HG03575 (cell line): ENCODE measurements around the gene BCKDHB.
"Not testable (repeated sequence)": the region's sequence is repeated elsewhere in the genome, so short reads cannot be mapped to it uniquely, and the experiment has no call there.

ENCODE experiments used
- ATAC-seq: cut with Tn5 transposase; IDR thresholded peaks from one replicate; pipeline ENCODE4 v1.9.1; 2021; ENCODE audit not compliant: unreplicated experiment, insufficient number of reproducible peaks, low FRiP score; ENCODE audit errors: extremely low read depth

BCKDHB gene

DNA sequence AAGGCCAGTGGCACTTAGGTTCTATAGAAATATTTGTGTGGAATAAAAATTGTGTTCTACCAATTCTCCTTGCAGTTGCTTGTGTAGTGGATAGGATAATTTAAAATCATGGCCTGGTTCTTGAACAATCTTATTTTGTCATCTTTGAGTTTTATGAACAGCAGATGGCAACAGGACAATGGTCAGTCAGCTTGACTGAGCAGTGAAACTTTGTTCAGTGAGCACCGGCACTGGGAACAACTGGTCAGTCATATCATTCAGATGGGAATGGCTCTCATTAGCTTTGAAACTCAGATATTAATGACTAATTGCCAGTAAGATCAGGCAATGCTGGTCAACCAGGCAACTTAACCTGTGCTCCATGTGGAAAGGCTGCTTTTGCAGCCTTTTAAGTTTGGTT lies 129.2 kb downstream of the BCKDHB start:
- no peak for ATAC-seq

DNA sequence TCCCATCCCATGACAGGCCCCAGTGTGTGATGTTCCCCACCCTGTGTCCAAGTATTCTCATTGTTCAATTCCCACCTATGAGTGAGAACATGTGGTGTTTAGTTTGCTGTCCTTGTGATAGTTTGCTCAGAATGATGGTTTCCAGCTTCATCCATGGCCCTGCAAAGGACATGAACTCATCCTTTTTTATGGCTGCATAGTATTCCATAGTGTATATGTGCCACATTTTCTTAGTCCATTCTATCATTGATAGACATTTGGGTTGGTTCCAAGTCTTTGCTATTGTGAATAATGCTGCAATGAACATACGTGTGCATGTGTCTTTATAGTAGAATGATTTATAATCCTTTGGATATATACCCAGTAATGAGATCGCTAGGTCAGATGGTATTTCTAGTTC lies 132.3 kb downstream of the BCKDHB start:
- ATAC-seq: not testable (repeated sequence)

DNA sequence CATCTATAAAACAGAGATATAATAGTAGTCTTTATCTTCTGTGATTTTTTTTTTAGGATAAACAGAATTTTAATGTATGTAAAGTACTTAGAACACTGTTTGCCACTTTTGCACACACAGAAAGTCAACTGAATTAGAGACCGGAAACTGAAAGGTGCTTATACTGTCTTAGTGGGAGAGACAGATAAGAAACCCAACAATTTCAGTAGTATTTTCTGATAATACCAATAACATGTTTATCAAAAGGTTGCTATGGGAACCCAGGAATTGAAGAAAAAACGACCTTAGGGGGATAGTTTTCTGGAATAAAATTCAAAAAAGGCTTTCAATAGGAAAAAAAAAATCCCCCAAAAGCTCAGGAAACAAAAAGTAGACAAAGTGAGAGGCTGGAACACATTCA lies 138.6 kb downstream of the BCKDHB start:
- ATAC-seq: no peak

DNA sequence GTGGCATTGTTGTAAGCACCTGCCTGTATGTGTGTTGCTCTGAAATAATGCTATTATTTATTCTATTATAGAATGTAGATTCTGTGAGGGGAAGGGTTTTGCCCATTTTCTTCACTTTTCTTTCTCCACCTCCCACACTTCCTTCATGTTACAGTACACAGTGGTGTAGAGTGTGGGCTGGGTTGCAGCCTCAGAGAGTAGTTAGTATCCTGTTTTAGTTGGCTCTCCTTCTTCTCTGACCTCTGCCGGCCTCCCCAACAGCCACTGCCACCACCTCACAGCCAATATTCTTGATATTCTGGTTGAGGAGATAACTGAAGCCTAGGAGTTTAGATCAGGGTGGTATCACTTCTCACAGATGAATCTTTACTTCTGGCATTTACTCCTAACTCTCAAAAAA lies 143.4 kb downstream of the BCKDHB start:
- ATAC-seq: no peak

DNA sequence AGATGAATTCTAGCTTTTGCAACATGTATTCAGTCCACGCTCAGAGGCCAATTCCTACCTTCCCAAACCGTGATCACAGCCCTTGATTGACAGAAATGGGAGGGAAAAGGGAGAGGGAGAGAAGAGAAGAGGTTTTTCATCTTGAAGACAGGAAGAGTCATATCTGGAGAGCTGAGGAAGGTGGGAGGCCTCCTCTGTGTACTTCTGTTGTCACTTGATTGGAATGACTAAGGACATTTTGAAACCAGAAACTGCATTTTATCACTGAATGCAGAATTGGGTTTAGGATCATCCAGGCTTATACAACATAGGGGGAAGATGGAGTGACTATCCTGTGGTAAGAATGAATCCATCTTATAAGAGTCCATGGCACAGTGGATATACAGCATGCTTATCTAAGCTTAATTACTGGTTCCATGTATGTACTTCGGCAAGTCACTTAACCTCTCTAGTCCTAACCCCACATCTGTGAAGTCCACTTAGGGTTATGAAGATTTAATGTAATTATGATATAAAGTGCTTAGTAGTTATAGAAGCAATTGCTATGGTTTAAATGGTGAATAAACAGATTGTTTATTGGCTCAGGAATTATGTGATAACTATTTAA lies 144.0 kb downstream of the BCKDHB start:
- no peak for ATAC-seq

DNA sequence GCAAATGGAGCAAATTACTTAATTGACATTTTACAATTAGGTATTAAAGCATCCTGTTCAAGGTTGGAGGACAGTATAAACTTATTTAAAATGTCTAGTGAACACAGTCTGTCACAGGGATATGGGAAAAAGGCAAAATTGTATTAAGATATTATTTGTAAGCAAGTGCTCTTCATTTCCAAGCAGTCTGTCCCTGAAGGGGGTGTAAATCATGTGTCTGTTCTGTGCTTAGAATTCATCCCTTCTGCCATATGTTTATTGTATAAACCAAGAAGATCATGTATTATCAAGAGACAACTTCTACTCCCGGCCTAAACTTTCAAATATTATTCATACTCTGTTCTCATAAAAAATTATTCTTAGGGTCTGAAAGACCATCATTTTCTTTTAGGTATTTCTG lies 144.8 kb downstream of the BCKDHB start:
- ATAC-seq: no peak

DNA sequence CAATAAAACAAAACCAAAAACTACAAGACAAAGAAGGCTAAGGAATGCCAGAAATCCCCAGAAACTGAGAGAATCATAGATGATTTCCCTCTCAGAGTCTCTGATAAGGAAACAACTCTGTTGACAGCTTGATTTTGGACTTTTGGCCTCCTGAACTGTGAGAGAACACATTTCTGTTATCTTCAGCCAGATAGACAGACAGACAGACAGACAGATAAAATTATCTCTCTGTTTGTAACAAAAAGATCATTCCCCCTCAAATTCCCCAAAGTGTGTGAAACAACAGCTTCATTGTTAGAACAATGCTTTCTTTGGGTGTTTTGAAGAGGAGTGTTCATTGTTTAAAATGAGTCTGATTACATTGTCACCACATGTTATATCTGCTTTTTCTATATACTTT lies 148.2 kb downstream of the BCKDHB start:
- no peak for ATAC-seq

DNA sequence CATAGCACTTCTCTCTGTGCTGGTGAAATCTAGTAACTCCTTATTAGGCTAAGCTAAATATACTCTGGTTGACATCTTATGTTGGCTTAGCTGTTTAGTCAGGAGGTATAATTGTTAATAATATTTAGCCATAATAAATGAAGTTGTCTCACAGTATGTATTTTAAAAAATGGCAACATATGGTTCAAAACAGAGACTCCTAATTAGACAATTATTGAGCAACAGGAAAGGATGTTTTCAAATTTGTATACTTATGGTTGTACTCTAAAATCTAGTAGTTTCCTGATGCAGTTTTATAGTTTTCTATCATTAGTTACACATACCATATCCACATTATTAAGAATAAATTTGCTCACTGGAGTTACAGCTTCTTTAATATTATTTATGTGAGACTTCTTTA lies 150.2 kb downstream of the BCKDHB start:
- ATAC-seq: no peak

DNA sequence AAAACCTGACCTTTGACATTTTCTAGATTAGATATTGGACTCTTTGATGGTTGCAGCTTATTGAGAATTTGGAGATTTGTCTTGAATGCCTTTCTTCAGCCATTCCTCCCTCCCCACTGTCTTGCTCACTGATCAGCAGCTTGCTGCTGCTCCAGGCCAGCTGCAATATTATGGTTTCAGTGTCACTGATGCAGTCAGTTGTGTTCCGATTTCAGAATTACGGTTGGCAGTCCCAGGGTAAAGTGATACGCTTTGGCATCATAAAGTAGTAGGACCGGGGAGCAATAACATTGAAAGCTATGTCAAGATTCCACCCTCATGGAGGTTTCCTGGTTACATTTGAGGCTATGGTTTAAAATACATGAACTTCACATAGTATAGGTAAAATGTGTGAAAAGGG lies 152.6 kb downstream of the BCKDHB start:
- ATAC-seq: no peak

DNA sequence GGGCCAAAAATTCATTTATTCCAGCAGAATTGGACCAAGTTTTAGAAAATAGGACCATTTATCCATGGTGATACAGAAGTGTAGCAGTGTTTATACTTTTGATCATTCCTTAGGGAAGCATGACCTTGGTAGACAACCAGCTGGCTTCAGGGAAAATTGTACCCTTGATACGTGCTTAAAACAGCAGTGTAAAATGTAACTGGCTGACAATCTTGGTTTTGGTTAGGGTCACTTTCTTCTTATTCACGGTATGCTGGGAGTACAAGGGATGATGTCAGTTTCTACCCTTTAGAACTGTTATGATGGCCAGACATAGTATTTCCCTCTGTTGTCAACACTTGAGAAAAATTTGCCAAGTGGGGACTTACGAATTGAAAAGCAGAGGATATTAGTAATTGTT lies 157.1 kb downstream of the BCKDHB start:
- no peak for ATAC-seq

DNA sequence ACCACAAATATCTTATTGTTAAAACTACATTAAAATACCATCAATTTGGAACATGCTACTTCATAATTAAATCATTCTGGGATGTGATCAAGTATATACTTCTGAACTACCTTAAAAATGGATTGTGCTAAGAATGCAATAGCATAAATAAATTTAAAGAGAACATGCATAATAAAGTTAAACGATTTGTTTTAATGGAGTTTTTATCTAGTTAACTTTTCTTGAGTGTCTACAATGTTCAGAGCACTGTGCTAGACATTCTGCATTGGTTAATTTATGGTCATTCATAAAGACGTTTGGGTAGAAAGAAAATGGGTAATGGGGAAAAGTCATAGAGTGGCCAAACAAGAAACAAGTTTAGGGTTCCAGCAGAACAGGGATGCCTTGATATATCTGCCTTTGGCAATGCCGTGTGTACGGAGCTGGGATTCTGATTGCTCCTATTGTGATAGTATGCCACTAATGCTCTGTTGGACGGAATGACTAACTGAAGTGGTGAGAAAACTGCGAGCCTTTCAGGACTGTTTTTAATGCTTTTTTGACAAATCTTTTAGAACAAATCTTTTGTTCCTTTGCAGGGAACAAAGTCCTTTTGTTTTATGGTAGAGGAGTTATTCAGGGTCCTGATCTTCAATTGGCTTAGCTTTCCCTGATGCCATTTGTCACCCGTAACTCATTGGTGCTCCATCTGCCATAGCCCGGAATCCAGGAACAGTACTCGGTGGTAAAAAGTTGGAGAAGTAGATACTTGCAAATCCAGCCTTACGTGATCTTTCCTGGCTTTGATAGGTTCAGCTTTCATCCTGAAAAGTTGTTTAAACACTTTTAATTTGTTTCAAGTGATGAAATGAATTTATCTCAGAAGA lies 162.6 kb downstream of the BCKDHB start:
- ATAC-seq: no peak

DNA sequence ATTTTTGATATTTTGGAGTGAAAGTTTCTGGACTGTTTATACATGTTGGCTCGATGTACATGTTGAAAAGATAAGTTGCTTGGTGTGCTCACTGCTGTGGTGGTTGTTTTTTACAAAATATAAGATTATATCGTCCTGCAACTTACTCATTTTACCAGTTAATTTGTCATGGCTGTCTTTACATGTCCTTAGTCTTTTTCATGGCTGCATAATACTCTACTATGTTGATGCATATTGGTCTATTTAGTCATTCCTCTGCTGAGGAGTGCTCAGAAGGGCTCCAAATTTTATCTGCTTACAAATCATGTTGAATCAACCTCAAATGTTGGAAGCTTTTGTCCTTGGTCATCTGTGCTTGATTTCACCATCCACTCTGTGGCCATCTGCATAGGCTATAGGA lies 164.6 kb downstream of the BCKDHB start:
- ATAC-seq: no peak

DNA sequence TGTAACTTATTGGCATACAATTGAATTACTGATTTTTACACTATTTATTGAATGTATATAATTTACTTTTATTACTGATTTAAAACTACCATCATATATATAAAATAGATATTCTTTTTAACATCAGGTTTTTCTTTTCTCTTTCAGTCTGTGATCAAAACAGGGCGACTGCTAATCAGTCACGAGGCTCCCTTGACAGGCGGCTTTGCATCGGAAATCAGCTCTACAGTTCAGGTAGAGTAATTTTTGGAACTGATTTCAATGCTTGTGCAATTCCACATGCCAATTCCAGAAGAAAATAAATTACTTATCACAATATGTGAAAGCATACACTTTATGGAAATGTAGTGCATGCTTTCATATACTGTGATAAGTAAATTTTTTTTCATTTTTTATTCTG lies 166.5 kb downstream of the BCKDHB start:
- ATAC-seq: no peak

DNA sequence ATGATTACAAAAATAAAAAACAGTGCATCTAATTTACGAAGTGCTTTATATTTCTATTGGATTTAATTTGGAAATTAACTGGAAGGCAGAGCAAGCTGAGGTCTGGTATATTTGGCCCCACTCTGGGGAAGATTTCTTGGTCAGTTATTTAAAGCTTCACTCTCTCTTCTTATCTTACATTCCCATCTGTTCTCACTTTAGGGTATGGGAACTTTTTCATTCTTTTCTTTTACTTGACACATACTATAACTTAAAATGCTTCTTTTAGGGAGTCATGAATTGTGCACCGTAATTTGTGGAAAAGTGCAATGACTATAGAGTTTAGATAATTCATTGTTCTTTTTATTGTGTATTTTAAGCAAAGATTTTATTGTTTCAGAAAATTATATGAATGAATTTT lies 170.4 kb downstream of the BCKDHB start:
- ATAC-seq: no peak

DNA sequence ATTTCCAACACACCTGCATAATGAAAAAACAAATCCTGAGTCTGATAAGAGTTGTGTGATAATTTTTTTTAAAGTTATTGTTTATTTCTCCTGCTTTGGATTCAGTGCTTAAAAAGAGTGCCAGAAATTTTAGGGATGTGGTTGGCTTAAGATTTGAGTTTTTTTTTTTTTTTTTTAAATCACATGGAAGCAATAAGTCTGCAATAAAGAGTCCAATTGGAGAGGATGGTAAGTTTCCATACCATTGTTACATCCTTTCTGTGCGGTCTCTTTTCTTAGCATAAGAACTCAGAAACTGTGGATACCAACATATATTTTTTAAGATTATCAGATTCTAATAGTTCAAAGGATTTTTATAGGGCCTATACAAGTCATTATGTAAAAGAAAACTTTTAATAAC lies 171.0 kb downstream of the BCKDHB start:
- no peak for ATAC-seq

DNA sequence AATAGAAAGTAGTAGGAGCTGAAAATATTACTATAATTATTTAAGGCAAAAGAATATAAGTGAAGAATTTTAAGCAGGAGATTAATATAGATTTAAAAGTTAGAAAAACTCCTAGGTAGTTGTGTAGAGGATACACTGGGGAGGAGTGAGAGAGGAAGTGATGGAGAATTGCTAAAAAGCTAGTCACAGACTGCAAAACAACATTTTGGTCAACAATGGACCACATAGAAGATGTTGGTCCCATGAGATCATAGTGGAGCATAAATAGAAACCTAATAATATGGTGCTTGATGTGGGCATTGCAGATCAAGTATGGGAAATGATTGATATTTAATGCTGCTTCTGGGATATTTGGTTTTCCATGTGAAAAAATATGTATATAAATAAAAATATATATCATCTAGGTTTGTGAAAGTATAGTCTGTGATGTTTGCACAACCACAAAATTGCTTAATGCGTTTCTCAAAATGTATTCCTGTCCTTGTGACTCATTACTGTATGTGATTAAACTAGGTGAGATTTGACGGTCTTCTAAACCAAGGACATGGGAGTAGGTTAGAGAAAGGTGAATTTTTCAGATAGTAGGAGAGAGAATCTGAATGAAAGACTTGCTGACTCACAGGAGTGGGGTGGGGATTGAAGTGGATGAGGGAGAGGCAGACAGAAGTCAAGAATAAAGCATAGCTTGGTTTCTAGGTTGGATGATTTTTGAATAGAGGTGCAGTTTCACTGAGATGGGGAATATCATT lies 174.0 kb downstream of the BCKDHB start:
- ATAC-seq: no peak

DNA sequence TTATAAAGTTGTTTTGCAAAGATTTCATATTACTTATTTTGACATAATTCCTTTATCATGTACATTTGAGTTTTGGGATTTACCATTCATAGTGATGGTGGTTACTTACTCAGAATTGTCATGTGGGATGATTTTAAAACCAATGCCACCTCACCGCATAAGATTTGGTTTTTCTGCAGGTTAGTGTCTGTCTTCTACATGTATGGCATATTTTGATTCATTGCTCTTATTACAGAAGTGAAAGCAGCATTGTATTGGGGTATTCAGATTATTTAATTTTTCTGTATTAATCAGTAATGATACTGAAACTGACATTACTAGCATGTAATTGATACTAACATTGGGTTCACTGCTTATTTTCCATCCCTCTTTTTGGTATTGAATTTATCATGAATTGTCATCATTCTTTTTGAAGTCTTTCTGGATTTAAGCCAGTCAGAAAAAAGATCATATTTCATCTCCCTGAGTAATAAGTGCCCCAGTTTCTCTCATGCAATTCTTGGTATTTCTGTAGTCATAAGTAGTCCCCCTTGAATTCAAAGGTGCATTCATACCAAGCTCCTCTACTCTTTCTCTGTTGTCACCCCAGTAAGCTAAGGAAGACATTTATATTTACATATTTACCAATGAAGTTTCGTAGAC lies 176.6 kb downstream of the BCKDHB start:
- no peak for ATAC-seq

DNA sequence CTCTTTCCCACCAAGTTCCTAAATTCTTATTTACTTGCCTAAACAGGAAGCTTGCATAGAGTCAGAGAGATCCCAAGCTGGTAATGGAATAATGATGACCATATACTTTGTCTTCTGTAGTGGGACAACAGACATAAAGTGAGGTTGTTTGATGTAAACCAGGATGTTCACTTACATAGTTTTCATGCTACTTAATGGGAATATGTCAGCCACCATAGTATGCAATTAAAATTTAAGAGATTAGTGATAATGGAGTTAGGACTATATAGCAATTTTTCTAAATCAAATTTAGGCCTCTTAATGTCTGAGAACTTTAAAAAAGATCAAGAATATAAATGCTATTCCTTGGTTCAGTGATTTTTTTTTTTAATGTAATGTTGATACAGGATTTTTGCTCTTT lies 180.6 kb downstream of the BCKDHB start:
- ATAC-seq: no peak

DNA sequence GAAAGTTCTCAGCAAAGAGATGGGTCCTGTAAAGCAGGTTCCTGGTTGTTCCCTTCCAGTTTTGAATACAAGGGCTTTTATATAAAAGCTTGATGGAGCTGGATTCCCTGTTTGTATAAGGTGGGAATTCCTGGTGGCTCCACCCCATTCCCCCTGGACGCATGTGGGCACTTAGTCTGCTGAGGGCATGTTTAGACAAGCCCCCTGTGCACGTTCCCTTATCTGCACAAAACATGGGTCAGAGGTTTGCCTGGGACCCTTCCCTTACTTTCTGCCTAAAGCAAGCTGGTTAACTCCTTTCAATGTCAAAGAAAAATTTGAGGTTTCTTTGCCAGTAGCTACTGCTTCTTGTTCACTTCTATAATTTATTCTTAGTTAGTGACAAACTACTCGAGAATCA lies 181.1 kb downstream of the BCKDHB start:
- ATAC-seq: no peak

DNA sequence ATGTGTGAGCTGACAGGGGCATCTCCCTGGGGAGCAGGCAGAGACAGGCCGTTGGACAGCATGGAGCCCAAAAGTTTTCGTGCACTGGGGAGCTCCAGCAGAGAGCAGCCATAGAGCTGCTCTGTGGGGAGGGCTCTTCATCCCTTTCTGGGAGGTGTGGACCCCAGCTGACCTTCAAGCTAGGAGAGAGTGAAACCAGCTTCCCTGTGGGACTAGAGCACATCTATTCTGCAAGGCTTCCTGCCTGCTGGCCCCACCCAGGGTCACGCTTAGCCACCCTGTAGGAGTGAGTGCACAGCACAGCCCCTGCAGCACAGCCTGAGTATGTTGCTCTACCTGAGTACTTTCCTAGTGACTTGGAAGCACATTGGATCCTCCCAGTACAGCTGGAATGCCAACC lies 183.3 kb downstream of the BCKDHB start:
- ATAC-seq: no peak
